Heart right ventricle (tissue), 16 donors: ENCODE data around the gene ANKS1B. TPM values are rescaled to one million over a fixed set of nuclear protein-coding genes. Genes with fewer than 3 reads are reported as not detected.

ENCODE experiments used
- ATAC-seq, 8 donors: fragments of 200-7000 bp; cut with Tn5 transposase; one replicate each; pipeline ENCODE4 v1.9.1; 2020; ENCODE audit warnings: mild to moderate bottlenecking in 8 of 8, moderate library complexity in 8 of 8, moderate number of reproducible peaks in 1 of 8
- DNase-seq, 2 donors: peaks; one replicate each; pipeline ENCODE4 v3.0.0-alpha.2; 2020
- H3K27ac ChIP-seq, 10 donors: fragments of 200-600 bp; sonication (generic) in 2 of 10; one replicate each; pipeline versions ENCODE4 v1.5.0 to v1.8.0; 2020 to 2022; ENCODE audit warnings: mild to moderate bottlenecking in 3 of 10
- H3K27me3 ChIP-seq, 7 donors: fragments of 200-600 bp; one replicate each; pipeline ENCODE4 v1.8.0; 2021 to 2022; ENCODE audit warnings: mild to moderate bottlenecking in 2 of 7
- H3K36me3 ChIP-seq, 9 donors: fragments of 200-600 bp; sonication (generic) in 1 of 9; one replicate each; pipeline versions ENCODE4 v1.5.0 to v1.8.0; 2020 to 2022; ENCODE audit warnings: mild to moderate bottlenecking in 2 of 9
- H3K4me1 ChIP-seq, 9 donors: fragments of 200-600 bp; sonication (generic) in 1 of 9; one replicate each; pipeline versions ENCODE4 v1.5.0 to v1.8.0; 2020 to 2022; ENCODE audit warnings: mild to moderate bottlenecking in 4 of 9
- H3K4me3 ChIP-seq, 10 donors: fragments of 200-600 bp; sonication (generic) in 2 of 10; one replicate each; pipeline versions ENCODE4 v1.5.0 to v1.8.0; 2020 to 2022; ENCODE audit warnings: mild to moderate bottlenecking in 7 of 10, moderate library complexity in 2 of 10
- H3K9me3 ChIP-seq, 11 donors: fragments of 200-600 bp in 10 of 11; sonication (generic) in 2 of 11; one replicate each; pipeline versions ENCODE4 v1.5.0 to v1.8.0; 2013 to 2022; ENCODE audit warnings: mild to moderate bottlenecking in 2 of 11, control low read depth in 1 of 11, moderate library complexity in 1 of 11
- WGBS, 2 donors: extraction: QIAGEN DNeasy Blood & Tissue Kit; methylation state at CpG; one replicate each; pipeline ENCODE4 v1.1.7; 2013; ENCODE audit warnings: inconsistent platforms in 1 of 2; 5-methylcytosine and 5-hydroxymethylcytosine counted together
- intact Hi-C, 10 donors: fragments of 100-400 bp; cut with DNase I; formaldehyde crosslinking; loops; one replicate each; pipeline versions ENCODE4 v1.11.1 to v1.14.2; 2022
- polyA plus RNA-seq, 2 donors: library from polyadenylated mRNA; stranded (reverse); fragments of 200-250 nt; gene quantifications; one replicate each; pipeline ENCODE4 v1.2.3, GENCODE V29; 2013
- total RNA-seq, 10 donors: library from RNA; stranded (reverse); fragmentation: NEBNext Ultra II Directional in 3 of 10; extraction: Animal tissue kit (Norgen Biotek cat#: 25700) in 3 of 10; gene quantifications; one replicate each; pipeline versions ENCODE4 v1.2.1 to v1.2.4, GENCODE V29; 2021 to 2023
- TF ChIP-seq, protein P1 (sequence below), 9 donors: fragments of 200-600 bp; sonication (generic) in 2 of 9; IDR thresholded peaks; one replicate each; pipeline versions ENCODE4 v1.5.0 to v1.8.0; 2021 to 2022; ENCODE audit warnings: antibody characterized with exemption in 9 of 9, mild to moderate bottlenecking in 5 of 9, moderate library complexity in 1 of 9
- donor health status: Arrhythmogenic right ventricular cardiomyopathy.
- donor health status: ischemic (EF 13 %, LVEDD 7.1; RV severe dilation, severe dysfunction).
- donor health status: healthy with polysubstance abuse.
- donor health status: DM: no; HTN: yes; CAD: no.
- donor health status: DM: no; HTN: no; CAD: no.
- donor health status: ischemic (EF 25% LVEDD 6.9; RV normal size, moderate dysfunction).
- donor health status: ischemic (EF 25% LVEDD 5.7; RV mildly dilated, moderate dysfunction).
- donor health status: healthy.
- donor health status: DM: yes; HTN: yes; CAD: no.
- donor health status: Ischemic cardiomyopathy.
- donor health status: ischemic (EF 35%, LVEDD 5.7; RV mildly dilated, moderate dysfunction).
- donor health status: nonischemic (EF 11% LVEDD 7.7; RV severe dilation, severe dysfunction).
- donor health status: DM: yes; HTN: yes; CAD: no.
- donor health status: PGD.
- donor health status: ischemic (EF 29% LVEDD 5.4; RV normal size, mild dysfunction).
- donor health status: nonischemic (EF 23%, LVEDD 6.1; RV moderate dilation, normal function).

ANKS1B gene
- total and polyA plus RNA-seq, 12 donors: 0.58 to 4.8 (median 1.8) TPM

DNA sequence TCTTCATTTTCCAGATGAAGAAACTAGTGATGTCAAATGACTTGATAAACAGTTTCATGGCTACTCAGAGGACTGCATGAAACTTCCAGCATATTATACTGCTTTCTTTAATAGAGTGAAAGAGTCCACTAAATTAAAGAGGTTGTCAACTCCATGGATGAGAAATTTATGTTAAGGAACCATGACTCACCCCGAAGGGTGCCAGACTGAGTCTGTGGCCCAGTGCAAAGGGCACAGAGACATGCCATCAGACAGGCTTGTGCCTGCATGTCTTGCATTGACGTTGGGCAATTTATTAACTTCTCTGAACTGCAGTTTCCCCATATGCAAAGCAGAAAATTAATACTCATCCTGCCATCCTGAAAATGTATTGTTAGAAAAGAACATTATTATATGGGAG is 957.3 kb downstream of the ANKS1B start:
- H3K27ac ChIP-seq: no peak overlapping the region
- no peak for DNase-seq
- H3K36me3 ChIP-seq: no peaks in the 10 kb centered on the region
- no peak overlapping the region for H3K4me3 ChIP-seq
- H3K4me1 ChIP-seq: no peaks in the 10 kb centered on the region
- intact Hi-C loops: no loop called here
- no peaks in the 10 kb centered on the region for H3K27me3 ChIP-seq
- no peak for ATAC-seq
- WGBS, 2 donors: 70 to 81% methylated on average over 2 of the region's 2 CpGs
- TF ChIP-seq, protein P1, sequence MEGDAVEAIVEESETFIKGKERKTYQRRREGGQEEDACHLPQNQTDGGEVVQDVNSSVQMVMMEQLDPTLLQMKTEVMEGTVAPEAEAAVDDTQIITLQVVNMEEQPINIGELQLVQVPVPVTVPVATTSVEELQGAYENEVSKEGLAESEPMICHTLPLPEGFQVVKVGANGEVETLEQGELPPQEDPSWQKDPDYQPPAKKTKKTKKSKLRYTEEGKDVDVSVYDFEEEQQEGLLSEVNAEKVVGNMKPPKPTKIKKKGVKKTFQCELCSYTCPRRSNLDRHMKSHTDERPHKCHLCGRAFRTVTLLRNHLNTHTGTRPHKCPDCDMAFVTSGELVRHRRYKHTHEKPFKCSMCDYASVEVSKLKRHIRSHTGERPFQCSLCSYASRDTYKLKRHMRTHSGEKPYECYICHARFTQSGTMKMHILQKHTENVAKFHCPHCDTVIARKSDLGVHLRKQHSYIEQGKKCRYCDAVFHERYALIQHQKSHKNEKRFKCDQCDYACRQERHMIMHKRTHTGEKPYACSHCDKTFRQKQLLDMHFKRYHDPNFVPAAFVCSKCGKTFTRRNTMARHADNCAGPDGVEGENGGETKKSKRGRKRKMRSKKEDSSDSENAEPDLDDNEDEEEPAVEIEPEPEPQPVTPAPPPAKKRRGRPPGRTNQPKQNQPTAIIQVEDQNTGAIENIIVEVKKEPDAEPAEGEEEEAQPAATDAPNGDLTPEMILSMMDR (IDR thresholded peaks at IDR 0.05): no peak
- peaks cover 0 to 7% (median 0%) of the 10 kb centered on the region in 11 donors for H3K9me3 ChIP-seq

- DNase-seq (no peak), ATAC-seq (no peak)
- no peaks in the 10 kb centered on the region for H3K4me1 ChIP-seq
- H3K27ac ChIP-seq: no peak overlapping the region
- TF ChIP-seq, protein P1 (IDR thresholded peaks at IDR 0.05): no peak
- peaks cover 0 to 2% (median 0%) of the 10 kb centered on the region in 11 donors for H3K9me3 ChIP-seq
- H3K36me3 ChIP-seq: no peaks in the 10 kb centered on the region
- no peaks in the 10 kb centered on the region for H3K27me3 ChIP-seq
- H3K4me3 ChIP-seq: no peak overlapping the region
- WGBS, 2 donors: 40 to 42% methylated on average over 2 of the region's 2 CpGs
- intact Hi-C loops: no loop called here
Measured at GRCh38 chr12:99027055-99027393, 957.7 kb downstream of the ANKS1B start.

- Histone ChIP-seq H3K4me3 (no peak overlapping the region), H3K36me3 (no peaks in the 10 kb centered on the region), H3K4me1 (no peaks in the 10 kb centered on the region), H3K9me3 (no peaks in the 10 kb centered on the region), H3K27ac (no peak overlapping the region), H3K27me3 (no peaks in the 10 kb centered on the region)
- intact Hi-C loops: no loop called here
- TF ChIP-seq, protein P1 (IDR thresholded peaks at IDR 0.05): no peak
- DNase-seq (no peak), ATAC-seq (no peak)
- WGBS, 2 donors: 72 to 77% methylated on average over 4 of the region's 4 CpGs
Measured at GRCh38 chr12:99026332-99027054, 958.2 kb downstream of the ANKS1B start.

GRCh38 chr12:99024870-99025269 is 959.9 kb downstream of the ANKS1B start:
- intact Hi-C loops: no loop called here
- H3K36me3 ChIP-seq: no peaks in the 10 kb centered on the region
- H3K9me3 ChIP-seq: no peaks in the 10 kb centered on the region
- TF ChIP-seq, protein P1 (IDR thresholded peaks at IDR 0.05): no peak
- no peak for DNase-seq
- no peak overlapping the region for H3K4me3 ChIP-seq
- H3K27me3 ChIP-seq: no peaks in the 10 kb centered on the region
- no peak overlapping the region for H3K27ac ChIP-seq
- H3K4me1 ChIP-seq: no peaks in the 10 kb centered on the region
- no peak for ATAC-seq
- 81 to 87% methylated on average over 4 of the region's 4 CpGs for WGBS, 2 donors
